Fibroblast of lung (primary cell): ENCODE measurements around the gene PLA2G2F. TPM values are rescaled to one million over a fixed set of nuclear protein-coding genes. Genes with fewer than 3 reads are reported as not detected.

Source experiments
- DNase-seq, 2 donors: peaks; one replicate each; pipeline versions ENCODE4 v3.0.0 to v3.0.0-alpha.2; 2010; ENCODE audit warnings: low read depth in 2 of 2
- H2AFZ ChIP-seq: 2 replicates; pipeline ENCODE4 v1.5.1; 2012; ENCODE audit warnings: low read length, control low read depth, inconsistent platforms
- H3K27ac ChIP-seq: 2 replicates; pipeline ENCODE4 v1.5.1; 2011; ENCODE audit warnings: low read length, control low read depth; ENCODE audit not compliant: insufficient read depth
- H3K27me3 ChIP-seq: 2 replicates; pipeline ENCODE4 v1.5.1; 2011; ENCODE audit warnings: mild to moderate bottlenecking, low read length; ENCODE audit not compliant: control insufficient read depth, insufficient read depth
- H3K36me3 ChIP-seq: 2 replicates; pipeline ENCODE4 v1.5.1; 2011; ENCODE audit warnings: low read length; ENCODE audit not compliant: control insufficient read depth, insufficient read depth
- H3K4me1 ChIP-seq: 2 replicates; pipeline ENCODE4 v1.5.1; 2011; ENCODE audit warnings: low read length; ENCODE audit not compliant: control insufficient read depth, insufficient read depth; ENCODE audit errors: extremely low read depth
- H3K4me2 ChIP-seq: 2 replicates; pipeline ENCODE4 v1.5.1; 2011; ENCODE audit warnings: low read length, control low read depth; ENCODE audit not compliant: insufficient read depth; ENCODE audit errors: extremely low read depth
- H3K4me3 ChIP-seq, 4 experiments: fragments of 200-600 bp in 1 of 4; sonication (generic) in 1 of 4; replicated peaks in 1 of 4; 2 replicates each; pipeline ENCODE4 v1.5.1; 2011 to 2016; ENCODE audit warnings: low read length in 4 of 4, low read depth in 3 of 4, mild to moderate bottlenecking in 3 of 4, control low read depth in 2 of 4, inconsistent platforms in 1 of 4, mixed read lengths in 1 of 4; ENCODE audit not compliant: insufficient read depth in 1 of 4; ENCODE audit errors: control extremely low read depth in 1 of 4
- H3K79me2 ChIP-seq: 2 replicates; pipeline ENCODE4 v1.5.1; 2012; ENCODE audit warnings: mild to moderate bottlenecking, low read length, inconsistent platforms; ENCODE audit not compliant: control insufficient read depth, insufficient read depth
- H3K9ac ChIP-seq: 2 replicates; pipeline ENCODE4 v1.5.1; 2011; ENCODE audit warnings: mild to moderate bottlenecking, low read length, control low read depth; ENCODE audit not compliant: insufficient read depth
- H3K9me3 ChIP-seq: 2 replicates; pipeline ENCODE4 v1.5.1; 2012; ENCODE audit warnings: low read depth, low read length; ENCODE audit not compliant: control insufficient read depth, insufficient read depth
- H4K20me1 ChIP-seq: 2 replicates; pipeline ENCODE4 v1.5.1; 2011; ENCODE audit warnings: low read length; ENCODE audit not compliant: control insufficient read depth, insufficient read depth; ENCODE audit errors: extremely low read depth
- CTCF ChIP-seq, 2 donors: IDR thresholded peaks in 1 of 2; conservative IDR thresholded peaks in 1 of 2; 1 replicate in 1 of 2; 2 replicates in 1 of 2; pipeline ENCODE4 v1.5.1; 2011 to 2012; ENCODE audit warnings: low read length in 2 of 2, control low read depth in 1 of 2, inconsistent platforms in 1 of 2, low read depth in 1 of 2, mild to moderate bottlenecking in 1 of 2
- EZH2 ChIP-seq: IDR thresholded peaks from 2 replicates; pipeline ENCODE4 v1.5.1; 2012; ENCODE audit warnings: low read length, control low read depth, mild to moderate bottlenecking; ENCODE audit errors: missing control alignments
- polyA plus RNA-seq, 2 donors: library from polyadenylated mRNA; depleted of rRNA in 1 of 2; stranded (reverse) in 1 of 2; unstranded in 1 of 2; fragments of >200 nt; gene quantifications; 2 replicates each; pipeline ENCODE4 v1.2.1, GENCODE V29; 2011 to 2012; ENCODE audit warnings: missing spikeins in 1 of 2
- total RNA-seq: library from RNA; depleted of rRNA; stranded (reverse); fragments of >200 nt; gene quantifications from 2 replicates; pipeline ENCODE4 v1.2.1, GENCODE V29; 2014

PLA2G2F gene
- total and polyA plus RNA-seq, 2 donors (not counting 1 experiment from before 2014, with no cell fraction given), result not detected

GRCh38 chr1:20180844-20181207 is 41.7 kb downstream of the PLA2G2F start:
- TF ChIP-seq CTCF (conservative IDR thresholded peaks at IDR 0.05 in 1 of 2, IDR thresholded peaks at IDR 0.05 in 1 of 2; ENCODE audit: low read depth in 1 of 2, low read length in 2 of 2) (no peak), EZH2 (no peak)
- Histone ChIP-seq H3K36me3 (no peaks in the 10 kb centered on the region), H4K20me1 (no peaks in the 10 kb centered on the region), H3K4me1 (no peaks in the 10 kb centered on the region), H3K9ac (no peak overlapping the region), H3K4me2 (no peak overlapping the region), H3K9me3 (no peaks in the 10 kb centered on the region), H3K79me2 (no peaks in the 10 kb centered on the region), H2AFZ (no peak overlapping the region), H3K4me3 (no peak overlapping the region), H3K27me3 (peaks cover 8% of the 10 kb centered on the region), H3K27ac (no peak overlapping the region)
- DNase-seq, result no peak

- no peaks in the 10 kb centered on the region for H3K36me3 ChIP-seq
- no peaks in the 10 kb centered on the region for H3K79me2 ChIP-seq
- no peak overlapping the region for H2AFZ ChIP-seq
- H3K27ac ChIP-seq, result no peak overlapping the region
- TF ChIP-seq CTCF (conservative IDR thresholded peaks at IDR 0.05 in 1 of 2, IDR thresholded peaks at IDR 0.05 in 1 of 2; ENCODE audit: low read depth in 1 of 2, low read length in 2 of 2) (no peak), EZH2 (no peak)
- H3K27me3 ChIP-seq, result peaks cover 22% of the 10 kb centered on the region
- no peak overlapping the region for H3K4me2 ChIP-seq
- H4K20me1 ChIP-seq, result no peaks in the 10 kb centered on the region
- no peaks in the 10 kb centered on the region for H3K4me1 ChIP-seq
- no peaks in the 10 kb centered on the region for H3K9me3 ChIP-seq
- no peak overlapping the region for H3K4me3 ChIP-seq
- no peak overlapping the region for H3K9ac ChIP-seq
- DNase-seq, result no peak
Observed at GRCh38 chr1:20182415-20182814, 43.3 kb downstream of the PLA2G2F start.

- Histone ChIP-seq H3K4me3 (no peak overlapping the region), H3K9ac (no peak overlapping the region), H3K4me1 (no peaks in the 10 kb centered on the region), H2AFZ (no peak overlapping the region), H3K27ac (no peak overlapping the region), H3K36me3 (no peaks in the 10 kb centered on the region), H3K27me3 (peaks cover 25% of the 10 kb centered on the region), H3K79me2 (no peaks in the 10 kb centered on the region), H3K9me3 (no peaks in the 10 kb centered on the region), H3K4me2 (no peak overlapping the region), H4K20me1 (no peaks in the 10 kb centered on the region)
- DNase-seq, result no peak
- no peak for TF ChIP-seq EZH2
- no peak for TF ChIP-seq CTCF (conservative IDR thresholded peaks at IDR 0.05 in 1 of 2, IDR thresholded peaks at IDR 0.05 in 1 of 2; ENCODE audit: low read depth in 1 of 2, low read length in 2 of 2)
Observed at GRCh38 chr1:20183035-20183434, 43.9 kb downstream of the PLA2G2F start.
